NCI-H128 (cell line): ENCODE measurements around the gene WNT8A.
"Not testable (repeated sequence)": the region's sequence is repeated elsewhere in the genome, so short reads cannot be mapped to it uniquely, and the experiment has no call there.

Experiments used
- DNase-seq: peaks from one replicate; lab custom pipeline; 2025; ENCODE audit not compliant: unreplicated experiment; lab: John Stamatoyannopoulos, UW

The WNT8A gene

GRCh38 chr5:138083702-138084101 lies at the start of gene WNT8A:
Gene WNT8A (plus strand): TSS chr5:138084033. CDS start chr5:138084128, 95 bp downstream.
- no peak for DNase-seq

GRCh38 chr5:138035605-138036537 lies 48.0 kb upstream of the WNT8A start:
- DNase-seq: peak; percentile 30

GRCh38 chr5:138037271-138037670 lies 46.6 kb upstream of the WNT8A start:
- no peak for DNase-seq

GRCh38 chr5:138037907-138038633 lies 45.8 kb upstream of the WNT8A start:
- DNase-seq: no peak

- DNase-seq: no peak
These were observed 45.0 kb upstream of the WNT8A start for GRCh38 chr5:138038826-138039225.

GRCh38 chr5:138045283-138045682 lies 38.5 kb upstream of the WNT8A start:
- not testable (repeated sequence) for DNase-seq

- no peak for DNase-seq
These were observed 32.2 kb upstream of the WNT8A start for GRCh38 chr5:138051441-138052296.

GRCh38 chr5:138052718-138053117 lies 31.1 kb upstream of the WNT8A start:
- not testable (repeated sequence) for DNase-seq

GRCh38 chr5:138053554-138053953 lies 30.3 kb upstream of the WNT8A start:
- no peak for DNase-seq

GRCh38 chr5:138054206-138054605 lies 29.6 kb upstream of the WNT8A start:
- DNase-seq: no peak

- DNase-seq: no peak
These were observed 28.8 kb upstream of the WNT8A start for GRCh38 chr5:138054847-138055558.

- no peak for DNase-seq
These were observed 19.3 kb upstream of the WNT8A start for GRCh38 chr5:138064526-138064925.

GRCh38 chr5:138065102-138065501 lies 18.7 kb upstream of the WNT8A start:
- no peak for DNase-seq

- no peak for DNase-seq
These were observed 15.9 kb upstream of the WNT8A start for GRCh38 chr5:138067945-138068344.

- peak; percentile 1 for DNase-seq
These were observed 14.9 kb upstream of the WNT8A start for GRCh38 chr5:138068742-138069600.

- DNase-seq: not testable (repeated sequence)
These were observed 13.8 kb upstream of the WNT8A start for GRCh38 chr5:138070026-138070425.

GRCh38 chr5:138077064-138077696 lies 6.7 kb upstream of the WNT8A start:
- DNase-seq: peak; percentile 38

- DNase-seq: no peak
These were observed 5.7 kb upstream of the WNT8A start for GRCh38 chr5:138078006-138078643.

GRCh38 chr5:138082033-138082432 lies 1.8 kb upstream of the WNT8A start:
- DNase-seq: no peak
